GM21737 (cell line): Measurements from ENCODE around the gene LSM12.
A peak's percentile ranks its signal among the peaks of the same experiment; 100 is the strongest.
"Not testable (repeated sequence)": the region's sequence is repeated elsewhere in the genome, so short reads cannot be mapped to it uniquely, and the experiment has no call there.

Experiments
- ATAC-seq: cut with Tn5 transposase; IDR thresholded peaks from one replicate; pipeline ENCODE4 v1.9.1; 2021; ENCODE audit warnings: mild to moderate bottlenecking, moderate library complexity; ENCODE audit not compliant: unreplicated experiment

The LSM12 gene

GRCh38 chr17:44076716-44077594 lies 10.5 kb upstream of the LSM12 start:
- ATAC-seq, result no peak

DNA sequence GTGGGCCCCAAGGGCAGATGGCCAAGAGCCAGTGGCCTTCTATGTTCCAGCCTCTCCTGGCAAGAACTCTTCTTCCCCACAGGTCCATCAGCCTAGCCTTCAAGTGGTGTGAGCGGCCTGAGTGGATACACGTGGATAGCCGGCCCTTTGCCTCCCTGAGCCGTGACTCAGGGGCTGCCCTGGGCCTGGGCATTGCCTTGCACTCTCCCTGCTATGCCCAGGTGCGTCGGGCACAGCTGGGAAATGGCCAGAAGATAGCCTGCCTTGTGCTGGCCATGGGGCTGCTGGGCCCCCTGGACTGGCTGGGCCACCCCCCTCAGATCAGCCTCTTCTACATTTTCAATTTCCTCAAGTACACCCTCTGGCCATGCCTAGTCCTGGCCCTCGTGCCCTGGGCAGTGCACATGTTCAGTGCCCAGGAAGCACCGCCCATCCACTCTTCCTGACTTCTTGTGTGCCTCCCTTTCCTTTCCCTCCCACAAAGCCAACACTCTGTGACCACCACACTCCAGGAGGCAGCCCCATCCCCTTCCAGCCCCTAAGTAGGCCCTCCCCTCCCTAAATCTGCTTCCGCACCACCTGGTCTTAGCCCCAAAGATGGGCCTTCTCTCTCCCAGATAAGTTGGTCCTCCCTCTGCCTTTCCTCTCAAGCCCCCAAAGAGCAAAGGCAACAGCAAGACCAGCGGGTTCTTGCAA lies 9.3 kb upstream of the LSM12 start:
- ATAC-seq, result no peak

DNA sequence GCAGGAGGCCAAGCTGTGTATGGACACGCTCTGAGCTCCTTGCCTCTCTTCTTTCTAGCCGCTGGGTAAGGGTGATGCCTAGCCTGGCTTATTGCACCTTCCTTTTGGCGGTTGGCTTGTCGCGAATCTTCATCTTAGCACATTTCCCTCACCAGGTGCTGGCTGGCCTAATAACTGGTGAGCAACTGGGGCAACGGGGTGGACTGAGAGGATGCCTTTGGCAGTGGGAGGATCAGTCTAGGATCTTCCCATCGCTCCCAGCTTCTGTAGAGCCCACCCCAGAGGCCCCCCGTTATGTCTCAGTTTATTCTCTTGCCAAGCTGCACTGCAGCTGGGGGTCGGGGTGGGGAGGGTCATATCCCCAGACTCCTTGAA lies 8.4 kb upstream of the LSM12 start:
- ATAC-seq, result no peak

GRCh38 chr17:44074231-44074910 lies 7.9 kb upstream of the LSM12 start:
- no peak for ATAC-seq

DNA sequence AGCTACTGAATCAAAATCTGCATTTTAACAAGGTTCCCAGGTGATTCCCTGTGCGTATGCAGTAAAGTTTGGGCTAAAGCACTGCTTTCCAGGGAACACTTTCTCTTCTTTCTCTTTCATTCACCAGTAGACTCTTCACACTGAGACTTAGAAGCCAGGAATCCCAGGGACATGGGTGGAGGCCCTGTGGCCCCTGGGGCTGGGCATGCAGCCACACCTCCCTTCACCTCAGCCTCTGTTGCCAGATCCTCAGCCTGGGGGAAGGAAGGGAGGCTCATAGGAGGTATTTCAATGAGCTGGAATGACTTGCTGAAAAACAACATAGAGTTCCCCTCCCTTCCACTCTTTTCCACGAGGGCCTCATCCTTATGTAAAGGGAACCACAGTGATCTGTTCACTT lies 5.3 kb upstream of the LSM12 start:
- no peak for ATAC-seq

DNA sequence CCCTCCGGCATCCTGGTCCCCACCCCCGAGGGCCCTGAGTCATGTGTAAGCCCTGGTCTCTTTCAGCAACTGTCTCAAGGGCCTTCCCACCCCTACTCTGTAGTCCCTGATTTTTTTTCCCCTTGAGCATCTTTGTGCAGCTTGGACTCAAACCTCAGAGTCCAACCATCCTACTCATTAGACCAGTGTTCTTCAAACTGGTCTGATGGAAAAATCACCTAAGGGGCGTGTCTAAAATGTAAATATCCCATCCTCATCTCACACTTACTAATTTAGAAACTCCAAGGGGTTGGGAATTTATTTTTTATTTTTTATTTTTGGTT lies 4.7 kb upstream of the LSM12 start:
- no peak for ATAC-seq

DNA sequence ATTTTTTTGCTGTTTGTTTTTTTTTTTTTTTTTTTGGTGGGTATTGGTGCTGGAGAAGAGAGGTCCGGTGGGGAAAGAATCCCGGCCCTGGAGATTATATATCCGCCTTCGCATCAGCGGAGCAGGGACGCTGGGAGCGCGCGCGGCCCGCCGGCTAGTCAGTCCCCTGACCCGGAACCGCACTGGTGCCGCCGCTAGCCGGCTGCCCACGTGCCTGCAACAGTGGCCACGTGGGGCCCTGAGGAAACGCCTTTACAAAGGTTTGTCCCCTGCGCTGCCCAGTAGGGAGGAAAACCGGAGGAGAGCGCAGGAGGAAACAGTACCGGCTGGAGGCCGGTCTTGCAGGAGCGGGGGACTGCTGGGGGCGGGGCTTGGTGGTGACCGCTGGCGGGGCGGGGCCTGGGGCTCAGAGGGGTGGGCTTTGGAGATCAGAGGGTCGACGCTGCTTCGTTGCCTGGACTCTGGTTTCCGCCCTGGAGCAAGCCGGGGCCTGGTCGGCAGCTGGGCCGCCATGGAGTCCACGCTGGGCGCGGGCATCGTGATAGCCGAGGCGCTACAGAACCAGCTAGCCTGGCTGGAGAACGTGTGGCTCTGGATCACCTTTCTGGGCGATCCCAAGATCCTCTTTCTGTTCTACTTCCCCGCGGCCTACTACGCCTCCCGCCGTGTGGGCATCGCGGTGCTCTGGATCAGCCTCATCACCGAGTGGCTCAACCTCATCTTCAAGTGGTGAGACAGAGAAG lies 4.2 kb upstream of the LSM12 start, which contains the start of gene G6PC3:
Gene G6PC3, plus strand, starts transcription at position 281 of the 743 bp plus-strand sequence. Its CDS starts 231 bp downstream, at position 512.
- peak; percentile 63 for ATAC-seq

DNA sequence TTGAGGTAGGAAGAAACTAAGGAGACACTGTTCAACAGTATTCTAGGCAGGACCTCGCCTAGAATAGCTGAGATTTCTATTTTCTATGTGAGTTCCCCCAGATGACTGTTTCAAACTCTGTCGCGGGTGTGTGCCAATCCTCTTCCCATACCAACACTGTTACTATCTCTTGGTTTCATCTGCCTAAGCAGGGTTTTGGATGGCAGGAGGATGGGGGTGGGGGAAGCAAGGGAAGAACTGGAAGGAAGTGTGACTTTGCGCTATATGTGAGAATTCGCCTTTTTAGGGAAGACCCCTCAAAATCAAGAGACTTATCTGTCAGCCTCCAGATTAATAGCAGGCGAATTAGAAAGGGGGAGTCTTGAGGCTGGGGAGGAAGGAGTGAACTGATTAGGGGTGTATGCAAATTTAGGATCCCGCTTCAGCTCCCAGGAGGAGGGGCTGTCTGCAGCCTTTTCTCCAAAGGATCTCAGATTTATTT lies 3.5 kb upstream of the LSM12 start:
- ATAC-seq, result no peak

GRCh38 chr17:44067545-44067940 lies 1.1 kb upstream of the LSM12 start:
- no peak for ATAC-seq

- no peak for ATAC-seq
These were observed 735 bp downstream of the LSM12 start for GRCh38 chr17:44065668-44066203.

- ATAC-seq, result no peak
These were observed 2.5 kb downstream of the LSM12 start for GRCh38 chr17:44063704-44064639.

DNA sequence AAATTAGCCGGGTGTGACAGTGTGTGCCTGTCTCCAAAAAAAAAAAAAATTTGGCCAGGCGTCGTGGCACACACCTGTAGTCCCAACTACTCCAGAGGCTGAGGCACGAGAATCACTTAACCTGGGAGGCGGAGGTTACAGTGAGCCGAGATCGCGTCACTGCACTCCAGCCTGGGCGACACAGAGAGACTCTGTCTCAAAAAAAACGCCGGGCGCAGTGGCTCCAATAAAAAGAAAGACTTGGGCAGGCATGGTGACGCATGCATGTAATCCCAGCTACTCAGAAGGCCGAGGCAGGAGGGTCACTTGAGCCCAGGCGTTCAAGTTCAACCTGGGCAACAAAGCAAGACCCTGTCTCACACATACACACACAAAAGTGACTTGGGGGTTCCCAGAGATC lies 3.6 kb downstream of the LSM12 start:
- ATAC-seq, result no peak

- ATAC-seq, result no peak
These were observed 5.0 kb downstream of the LSM12 start for GRCh38 chr17:44061446-44061845.

GRCh38 chr17:44059101-44059892 lies 7.2 kb downstream of the LSM12 start:
- no peak for ATAC-seq

DNA sequence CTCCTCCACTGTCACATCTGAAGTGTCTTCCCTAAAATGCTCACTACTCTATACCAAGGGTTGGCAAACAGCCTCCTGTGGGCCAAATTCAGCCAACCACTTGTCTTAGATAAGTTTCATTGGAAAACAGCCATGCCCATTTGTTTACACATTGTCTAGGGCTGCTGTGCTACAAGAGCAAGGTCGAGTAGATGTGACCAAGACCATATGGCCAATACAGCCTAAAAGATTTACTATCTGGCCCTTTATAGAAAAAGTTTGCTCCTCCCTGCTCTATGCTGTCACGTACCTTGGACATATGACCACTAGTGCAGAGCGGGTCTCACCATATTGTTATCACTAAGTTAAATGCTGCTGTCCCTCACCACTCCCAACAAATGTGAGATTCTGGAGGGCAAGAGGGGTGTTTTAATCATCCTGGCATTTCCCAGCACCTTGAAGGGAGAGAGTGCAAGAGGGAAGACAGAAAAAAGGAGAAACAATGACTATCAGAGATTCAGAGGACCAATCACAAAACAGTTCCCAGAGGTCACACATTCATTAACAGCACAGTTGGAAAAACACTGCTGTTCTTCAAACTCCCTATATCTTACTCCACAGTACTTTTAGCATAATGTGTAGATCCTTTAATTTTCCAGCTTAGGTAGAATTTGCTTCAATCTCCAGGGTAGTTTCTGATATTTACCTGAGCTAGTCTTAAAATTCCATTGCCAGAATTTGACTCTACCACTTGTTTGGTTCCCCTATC lies 13.2 kb downstream of the LSM12 start:
- ATAC-seq, result no peak

DNA sequence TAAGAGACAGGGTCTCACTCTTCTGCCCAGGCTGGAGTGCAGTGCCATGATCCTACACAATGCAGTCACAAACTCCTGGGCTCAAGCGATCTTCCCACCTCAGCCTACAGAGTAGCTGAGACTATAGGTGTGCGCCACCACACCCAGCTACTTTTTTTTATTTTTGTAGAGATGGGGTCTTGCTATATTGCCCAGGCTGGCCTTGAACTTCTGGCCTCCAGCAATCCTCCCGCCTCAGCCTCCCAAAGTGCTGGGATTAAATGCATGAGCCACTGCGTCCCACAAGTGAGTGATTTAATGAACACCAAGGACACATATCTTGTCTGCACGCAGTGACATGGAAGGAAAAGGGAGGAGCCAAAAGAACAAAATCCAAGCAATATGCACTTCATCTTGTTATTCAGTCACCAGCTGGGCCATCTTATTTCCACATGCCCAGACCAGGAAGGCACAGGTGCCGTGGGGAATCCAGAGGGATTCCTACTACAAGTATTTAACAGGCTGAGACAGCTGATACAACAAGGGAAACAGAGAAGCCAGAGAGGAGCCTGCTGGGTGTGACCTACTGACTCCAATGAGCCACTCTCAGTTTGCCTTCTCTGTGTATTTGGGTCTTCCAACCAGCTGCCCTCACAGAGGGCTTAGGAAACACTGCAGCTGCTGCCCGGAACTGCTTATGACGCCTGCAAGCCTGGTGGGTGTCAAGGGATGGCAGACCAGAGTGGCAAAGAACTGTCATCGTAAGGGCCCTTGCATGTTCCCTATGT lies 17.0 kb downstream of the LSM12 start:
- no peak for ATAC-seq

DNA sequence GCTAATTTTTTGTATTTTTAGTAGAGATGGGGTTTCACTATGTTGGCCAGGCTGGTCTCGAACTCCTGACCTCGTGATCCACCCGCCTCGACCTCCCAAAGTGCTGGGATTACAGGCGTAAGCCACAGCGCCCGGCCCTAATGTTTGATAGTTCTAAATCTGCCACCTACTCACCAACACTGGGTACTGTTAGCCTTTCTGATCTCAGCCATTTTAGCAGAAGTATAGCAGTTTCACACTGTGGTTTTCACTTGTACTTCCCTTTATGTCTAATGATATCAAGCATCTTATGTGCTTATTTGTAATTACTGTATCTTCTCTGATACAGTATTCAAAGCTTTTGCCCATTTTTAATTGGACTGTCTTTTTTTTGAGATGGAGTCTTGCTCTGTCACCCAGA lies 19.6 kb downstream of the LSM12 start:
- ATAC-seq, result not testable (repeated sequence)
